Measurements from ENCODE around the gene TRAM2.

The TRAM2 gene

GRCh38 chr6:52538252-52538900 is 38.5 kb downstream of the TRAM2 start:
- Mint-ChIP-seq H3K27ac (no peak overlapping the region), H3K27me3 (no peaks in the 10 kb centered on the region), H3K36me3 (peaks cover 8% of the 10 kb centered on the region), H3K4me3 (no peak overlapping the region), H3K9me3 (ENCODE audit: low read depth) (no peaks in the 10 kb centered on the region), H3K4me1 (ENCODE audit: low read depth) (peaks cover 46% of the 10 kb centered on the region)

GRCh38 chr6:52537001-52537753 is 39.7 kb downstream of the TRAM2 start:
- H3K27me3 Mint-ChIP-seq = no peaks in the 10 kb centered on the region
- H3K9me3 Mint-ChIP-seq (ENCODE audit: low read depth) = no peaks in the 10 kb centered on the region
- H3K27ac Mint-ChIP-seq = no peak overlapping the region
- peaks cover 8% of the 10 kb centered on the region for H3K36me3 Mint-ChIP-seq
- peak overlapping the region; percentile 15 for H3K4me3 Mint-ChIP-seq
- H3K4me1 Mint-ChIP-seq (ENCODE audit: low read depth) = peaks cover 46% of the 10 kb centered on the region

- Mint-ChIP-seq H3K36me3 (peaks cover 8% of the 10 kb centered on the region), H3K4me1 (ENCODE audit: low read depth) (peaks cover 46% of the 10 kb centered on the region), H3K4me3 (peak overlapping the region; percentile 15), H3K27ac (no peak overlapping the region), H3K27me3 (no peaks in the 10 kb centered on the region), H3K9me3 (ENCODE audit: low read depth) (no peaks in the 10 kb centered on the region)
These were observed 40.4 kb downstream of the TRAM2 start for GRCh38 chr6:52536424-52536916.

GRCh38 chr6:52535711-52536423 is 41.0 kb downstream of the TRAM2 start:
- Mint-ChIP-seq H3K36me3 (peaks cover 8% of the 10 kb centered on the region), H3K27me3 (no peaks in the 10 kb centered on the region), H3K4me3 (peak overlapping the region; percentile 27), H3K9me3 (ENCODE audit: low read depth) (no peaks in the 10 kb centered on the region), H3K27ac (no peak overlapping the region), H3K4me1 (ENCODE audit: low read depth) (peaks cover 46% of the 10 kb centered on the region)

GRCh38 chr6:52534966-52535390 is 41.9 kb downstream of the TRAM2 start:
- peaks cover 46% of the 10 kb centered on the region for H3K4me1 Mint-ChIP-seq (ENCODE audit: low read depth)
- no peaks in the 10 kb centered on the region for H3K27me3 Mint-ChIP-seq
- peaks cover 11% of the 10 kb centered on the region for H3K36me3 Mint-ChIP-seq
- H3K4me3 Mint-ChIP-seq = no peak overlapping the region
- no peak overlapping the region for H3K27ac Mint-ChIP-seq
- H3K9me3 Mint-ChIP-seq (ENCODE audit: low read depth) = no peaks in the 10 kb centered on the region

- Mint-ChIP-seq H3K36me3 (peaks cover 8% of the 10 kb centered on the region), H3K4me1 (ENCODE audit: low read depth) (peaks cover 42% of the 10 kb centered on the region), H3K27ac (no peak overlapping the region), H3K4me3 (no peak overlapping the region), H3K9me3 (ENCODE audit: low read depth) (no peaks in the 10 kb centered on the region), H3K27me3 (no peaks in the 10 kb centered on the region)
These were observed 42.5 kb downstream of the TRAM2 start for GRCh38 chr6:52534363-52534762.

GRCh38 chr6:52533491-52533890 is 43.4 kb downstream of the TRAM2 start:
- H3K36me3 Mint-ChIP-seq = peaks cover 8% of the 10 kb centered on the region
- no peak overlapping the region for H3K27ac Mint-ChIP-seq
- H3K9me3 Mint-ChIP-seq (ENCODE audit: low read depth) = no peaks in the 10 kb centered on the region
- peaks cover 39% of the 10 kb centered on the region for H3K4me1 Mint-ChIP-seq (ENCODE audit: low read depth)
- no peaks in the 10 kb centered on the region for H3K27me3 Mint-ChIP-seq
- no peak overlapping the region for H3K4me3 Mint-ChIP-seq

GRCh38 chr6:52532457-52532856 is 44.4 kb downstream of the TRAM2 start:
- H3K27ac Mint-ChIP-seq = no peak overlapping the region
- H3K4me1 Mint-ChIP-seq (ENCODE audit: low read depth) = peaks cover 29% of the 10 kb centered on the region
- no peak overlapping the region for H3K4me3 Mint-ChIP-seq
- H3K27me3 Mint-ChIP-seq = no peaks in the 10 kb centered on the region
- peaks cover 8% of the 10 kb centered on the region for H3K36me3 Mint-ChIP-seq
- H3K9me3 Mint-ChIP-seq (ENCODE audit: low read depth) = no peaks in the 10 kb centered on the region

GRCh38 chr6:52531834-52532233 is 45.0 kb downstream of the TRAM2 start:
- Mint-ChIP-seq H3K36me3 (peaks cover 8% of the 10 kb centered on the region), H3K27me3 (no peaks in the 10 kb centered on the region), H3K27ac (no peak overlapping the region), H3K4me1 (ENCODE audit: low read depth) (peaks cover 23% of the 10 kb centered on the region), H3K9me3 (ENCODE audit: low read depth) (no peaks in the 10 kb centered on the region), H3K4me3 (no peak overlapping the region)

- H3K27me3 Mint-ChIP-seq = no peaks in the 10 kb centered on the region
- no peak overlapping the region for H3K4me3 Mint-ChIP-seq
- peaks cover 8% of the 10 kb centered on the region for H3K36me3 Mint-ChIP-seq
- no peak overlapping the region for H3K27ac Mint-ChIP-seq
- H3K9me3 Mint-ChIP-seq (ENCODE audit: low read depth) = no peaks in the 10 kb centered on the region
- peaks cover 18% of the 10 kb centered on the region for H3K4me1 Mint-ChIP-seq (ENCODE audit: low read depth)
These were observed 45.5 kb downstream of the TRAM2 start for GRCh38 chr6:52531396-52531795.

- peaks cover 9% of the 10 kb centered on the region for H3K36me3 Mint-ChIP-seq
- no peak overlapping the region for H3K4me3 Mint-ChIP-seq
- no peaks in the 10 kb centered on the region for H3K27me3 Mint-ChIP-seq
- no peaks in the 10 kb centered on the region for H3K9me3 Mint-ChIP-seq (ENCODE audit: low read depth)
- H3K27ac Mint-ChIP-seq = no peak overlapping the region
- peaks cover 8% of the 10 kb centered on the region for H3K4me1 Mint-ChIP-seq (ENCODE audit: low read depth)
These were observed 46.5 kb downstream of the TRAM2 start for GRCh38 chr6:52530351-52530750.

- no peaks in the 10 kb centered on the region for H3K9me3 Mint-ChIP-seq (ENCODE audit: low read depth)
- peaks cover 4% of the 10 kb centered on the region for H3K36me3 Mint-ChIP-seq
- no peaks in the 10 kb centered on the region for H3K27me3 Mint-ChIP-seq
- no peak overlapping the region for H3K27ac Mint-ChIP-seq
- H3K4me1 Mint-ChIP-seq (ENCODE audit: low read depth) = peaks cover 2% of the 10 kb centered on the region
- no peak overlapping the region for H3K4me3 Mint-ChIP-seq
These were observed 47.5 kb downstream of the TRAM2 start for GRCh38 chr6:52529311-52529710.

GRCh38 chr6:52527436-52527835 is 49.4 kb downstream of the TRAM2 start:
- Mint-ChIP-seq H3K27ac (no peak overlapping the region), H3K27me3 (no peaks in the 10 kb centered on the region), H3K4me3 (no peak overlapping the region), H3K4me1 (ENCODE audit: low read depth) (no peaks in the 10 kb centered on the region), H3K9me3 (ENCODE audit: low read depth) (no peaks in the 10 kb centered on the region), H3K36me3 (peaks cover 4% of the 10 kb centered on the region)

- no peak overlapping the region for H3K4me3 Mint-ChIP-seq
- H3K9me3 Mint-ChIP-seq (ENCODE audit: low read depth) = no peaks in the 10 kb centered on the region
- no peaks in the 10 kb centered on the region for H3K27me3 Mint-ChIP-seq
- H3K36me3 Mint-ChIP-seq = peaks cover 4% of the 10 kb centered on the region
- no peaks in the 10 kb centered on the region for H3K4me1 Mint-ChIP-seq (ENCODE audit: low read depth)
- H3K27ac Mint-ChIP-seq = no peak overlapping the region
These were observed 50.2 kb downstream of the TRAM2 start for GRCh38 chr6:52526634-52527033.

GRCh38 chr6:52524918-52525317 is 51.9 kb downstream of the TRAM2 start:
- H3K9me3 Mint-ChIP-seq (ENCODE audit: low read depth) = no peaks in the 10 kb centered on the region
- peaks cover 2% of the 10 kb centered on the region for H3K36me3 Mint-ChIP-seq
- H3K4me3 Mint-ChIP-seq = no peak overlapping the region
- H3K27ac Mint-ChIP-seq = no peak overlapping the region
- H3K27me3 Mint-ChIP-seq = no peaks in the 10 kb centered on the region
- H3K4me1 Mint-ChIP-seq (ENCODE audit: low read depth) = no peaks in the 10 kb centered on the region
